Measurements from ENCODE around the gene ADGRG6.
A peak's percentile ranks its signal among the peaks of the same experiment; 100 is the strongest.

ADGRG6 gene

DNA sequence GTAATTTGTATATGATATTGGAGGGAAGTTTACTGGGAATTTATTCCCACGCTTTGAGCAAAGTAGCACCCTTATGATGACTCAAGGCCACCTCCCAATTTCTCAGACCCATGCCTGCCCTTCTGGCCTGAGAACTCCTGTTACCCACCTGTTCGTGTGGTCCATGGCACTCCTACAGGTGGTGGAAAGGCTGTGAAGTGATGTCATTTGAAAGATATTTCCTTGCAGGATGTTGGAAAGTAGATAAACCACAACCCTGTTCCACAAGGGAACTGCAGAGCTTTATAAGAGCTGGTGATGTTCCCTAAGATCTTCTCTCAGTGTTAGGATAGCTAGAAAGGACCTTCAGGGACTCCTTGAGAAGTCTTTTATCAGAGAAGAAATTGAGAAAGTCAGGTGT lies 70.5 kb downstream of the ADGRG6 start:
- no peaks in the 10 kb centered on the region for H3K79me2 ChIP-seq (ENCODE audit: insufficient read depth, low read length)
- H3K9ac ChIP-seq (ENCODE audit: low read depth, low read length, poor library complexity, severe bottlenecking), result no peak overlapping the region

GRCh38 chr6:142373268-142374090 lies 71.7 kb downstream of the ADGRG6 start:
- H3K27me3 ChIP-seq (ENCODE audit: insufficient read depth, low read length, poor library complexity, severe bottlenecking), result no peaks in the 10 kb centered on the region
- TF ChIP-seq CTCF (conservative IDR thresholded peaks at IDR 0.05; ENCODE audit: low read length) (no peak), EZH2phosphoT487 (IDR thresholded peaks at IDR 0.05; ENCODE audit: borderline replicate concordance) (no peak)
- no peak overlapping the region for H3K9ac ChIP-seq (ENCODE audit: low read depth, low read length, poor library complexity, severe bottlenecking)
- H3K4me1 ChIP-seq (ENCODE audit: insufficient read depth, low read length, poor library complexity, severe bottlenecking), result peaks cover 20% of the 10 kb centered on the region
- H3K4me2 ChIP-seq (ENCODE audit: low read depth, low read length, poor library complexity, severe bottlenecking), result no peak overlapping the region
- no peaks in the 10 kb centered on the region for H3K79me2 ChIP-seq (ENCODE audit: insufficient read depth, low read length)
- no peaks in the 10 kb centered on the region for H4K20me1 ChIP-seq (ENCODE audit: insufficient read depth, low read length, poor library complexity, severe bottlenecking)
- no peak overlapping the region for H3K4me3 ChIP-seq (ENCODE audit: low read length, poor library complexity, severe bottlenecking)
- no peaks in the 10 kb centered on the region for H3K36me3 ChIP-seq (ENCODE audit: insufficient read depth, low read length)
- H3K9me3 ChIP-seq (ENCODE audit: insufficient read depth, low read depth, low read length), result no peaks in the 10 kb centered on the region
- peak overlapping the region; percentile 12; the same call in 1 of the 2 replicates for H2AFZ ChIP-seq (ENCODE audit: low read length)
- H3F3A ChIP-seq (ENCODE audit: low read depth), result no peaks in the 10 kb centered on the region
- H3K9me2 ChIP-seq (replicated peaks; ENCODE audit: low read depth, low read length), result no peaks in the 10 kb centered on the region

More for the DNA sequence above, 70.5 kb downstream of the ADGRG6 start:
- Histone ChIP-seq H3K4me1 (ENCODE audit: insufficient read depth, low read length, poor library complexity, severe bottlenecking) (peaks cover 18% of the 10 kb centered on the region), H3K4me3 (ENCODE audit: low read length, poor library complexity, severe bottlenecking) (no peak overlapping the region), H2AFZ (ENCODE audit: low read length) (no peak overlapping the region), H3K27me3 (ENCODE audit: insufficient read depth, low read length, poor library complexity, severe bottlenecking) (no peaks in the 10 kb centered on the region), H3F3A (ENCODE audit: low read depth) (no peaks in the 10 kb centered on the region), H3K4me2 (ENCODE audit: low read depth, low read length, poor library complexity, severe bottlenecking) (no peak overlapping the region), H3K36me3 (ENCODE audit: insufficient read depth, low read length) (no peaks in the 10 kb centered on the region), H3K9me2 (replicated peaks; ENCODE audit: low read depth, low read length) (no peaks in the 10 kb centered on the region), H3K9me3 (ENCODE audit: insufficient read depth, low read depth, low read length) (no peaks in the 10 kb centered on the region), H4K20me1 (ENCODE audit: insufficient read depth, low read length, poor library complexity, severe bottlenecking) (no peaks in the 10 kb centered on the region)
- TF ChIP-seq EZH2phosphoT487 (IDR thresholded peaks at IDR 0.05; ENCODE audit: borderline replicate concordance) (no peak), CTCF (conservative IDR thresholded peaks at IDR 0.05; ENCODE audit: low read length) (no peak)

DNA sequence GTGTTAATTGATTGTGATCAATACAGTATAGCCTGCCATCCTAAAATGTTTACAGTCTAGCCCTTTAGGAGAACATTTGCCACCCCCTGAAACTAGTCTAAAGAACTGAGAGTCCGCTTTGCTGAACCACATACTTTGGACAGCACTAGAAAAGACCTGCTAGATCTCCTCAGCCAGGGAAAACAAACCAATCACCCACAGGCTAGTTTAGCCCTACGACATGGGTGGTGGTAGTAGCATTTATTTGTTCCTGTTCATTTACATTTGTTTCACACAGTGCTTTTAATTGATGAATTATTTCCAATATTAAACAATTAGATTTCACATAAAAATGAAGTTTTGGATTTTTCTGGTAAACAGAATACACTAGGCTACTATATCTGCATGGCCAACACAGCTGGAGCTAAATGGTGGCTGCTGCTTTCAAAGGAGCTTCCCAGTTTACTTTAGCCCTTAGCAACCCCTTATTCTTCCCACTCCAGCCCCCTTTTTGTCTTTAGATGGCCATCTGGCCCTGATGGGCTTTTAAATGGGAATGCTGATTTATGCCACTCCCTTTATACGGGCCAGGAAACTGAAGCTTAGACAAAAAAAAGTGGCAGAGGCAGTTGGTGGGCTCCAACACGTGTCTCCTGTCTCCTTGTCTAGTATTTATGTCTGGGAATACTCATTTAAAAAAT lies 72.4 kb downstream of the ADGRG6 start:
- no peak overlapping the region for H3K4me2 ChIP-seq (ENCODE audit: low read depth, low read length, poor library complexity, severe bottlenecking)
- no peak overlapping the region for H3K4me3 ChIP-seq (ENCODE audit: low read length, poor library complexity, severe bottlenecking)
- H3K9me2 ChIP-seq (replicated peaks; ENCODE audit: low read depth, low read length), result no peaks in the 10 kb centered on the region
- H3F3A ChIP-seq (ENCODE audit: low read depth), result no peaks in the 10 kb centered on the region
- no peak for TF ChIP-seq EZH2phosphoT487 (IDR thresholded peaks at IDR 0.05; ENCODE audit: borderline replicate concordance)
- TF ChIP-seq CTCF (conservative IDR thresholded peaks at IDR 0.05; ENCODE audit: low read length), result no peak
- no peaks in the 10 kb centered on the region for H3K9me3 ChIP-seq (ENCODE audit: insufficient read depth, low read depth, low read length)
- no peaks in the 10 kb centered on the region for H4K20me1 ChIP-seq (ENCODE audit: insufficient read depth, low read length, poor library complexity, severe bottlenecking)
- peaks cover 25% of the 10 kb centered on the region for H3K4me1 ChIP-seq (ENCODE audit: insufficient read depth, low read length, poor library complexity, severe bottlenecking)
- no peaks in the 10 kb centered on the region for H3K79me2 ChIP-seq (ENCODE audit: insufficient read depth, low read length)
- no peaks in the 10 kb centered on the region for H3K27me3 ChIP-seq (ENCODE audit: insufficient read depth, low read length, poor library complexity, severe bottlenecking)
- H3K9ac ChIP-seq (ENCODE audit: low read depth, low read length, poor library complexity, severe bottlenecking), result no peak overlapping the region
- H3K36me3 ChIP-seq (ENCODE audit: insufficient read depth, low read length), result no peaks in the 10 kb centered on the region
- no peak overlapping the region for H2AFZ ChIP-seq (ENCODE audit: low read length)
